ENCODE results near the gene GEMIN4.
"Not testable (repeated sequence)": the region's sequence is repeated elsewhere in the genome, so short reads cannot be mapped to it uniquely, and the experiment has no call there.

The GEMIN4 gene

DNA sequence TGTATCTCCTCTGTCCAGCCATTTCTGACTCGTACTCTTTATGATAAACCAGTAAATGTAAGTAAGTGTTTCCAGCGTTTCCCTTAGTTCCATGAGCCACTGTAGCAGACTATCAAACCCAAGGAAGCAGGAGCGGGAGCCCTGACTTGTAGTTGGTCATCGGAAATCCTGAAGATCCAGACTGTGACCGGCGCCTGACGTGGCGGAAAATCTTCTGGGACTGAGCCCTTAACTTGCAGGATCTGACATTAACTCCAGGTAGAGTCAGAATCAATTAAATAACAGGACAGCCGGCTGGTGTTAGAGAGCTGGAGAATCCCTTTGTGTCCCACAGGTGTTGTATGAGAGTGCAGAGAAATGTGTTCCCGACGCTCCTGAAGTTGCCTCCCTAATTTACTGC, 26.0 kb upstream of the GEMIN4 start:
- no peak for DNase-seq (ENCODE audit: low spot score)

- DNase-seq (ENCODE audit: low spot score): no peak
Measured at GRCh38 chr17:774313-774584, 22.2 kb upstream of the GEMIN4 start.

DNA sequence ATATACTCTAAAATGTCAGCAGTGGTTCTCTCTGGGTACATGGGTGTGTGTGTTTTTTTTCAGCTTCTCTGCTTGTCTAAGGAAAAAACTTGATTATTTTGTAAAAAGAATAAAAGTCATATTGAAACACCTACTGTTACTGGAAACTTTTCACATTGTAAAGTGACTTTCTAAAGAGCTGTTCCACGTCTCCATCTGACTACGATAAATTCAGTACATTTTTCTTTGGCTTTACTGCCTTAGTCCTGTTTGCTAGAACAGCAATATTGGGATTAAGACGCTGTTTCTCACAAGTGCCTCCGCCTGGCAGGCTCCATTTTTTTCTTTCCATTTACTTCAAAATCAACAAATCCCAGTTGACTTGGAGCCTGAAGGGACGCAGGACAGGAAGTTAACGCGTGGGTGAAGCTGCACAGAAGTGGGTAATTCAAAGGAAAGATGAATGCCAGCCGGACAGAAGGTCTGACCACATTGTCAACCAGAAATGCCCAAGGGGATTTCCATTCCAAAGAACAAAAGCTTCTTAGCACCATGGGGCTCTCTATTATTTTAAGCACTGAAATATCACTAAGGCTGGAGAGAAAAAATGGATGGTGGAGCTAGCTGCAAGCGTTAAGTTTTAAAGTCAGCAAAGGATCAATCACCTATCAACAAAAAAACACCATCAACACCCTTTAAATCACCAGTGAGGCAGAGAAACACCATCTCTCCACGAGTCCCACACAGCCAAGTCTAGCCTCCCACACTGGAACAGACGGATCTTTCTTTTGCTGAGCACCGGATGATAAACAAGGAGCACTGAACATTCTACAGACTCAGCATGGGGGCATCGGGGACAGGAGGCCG, 21.6 kb upstream of the GEMIN4 start:
- DNase-seq (ENCODE audit: low spot score): no peak

GRCh38 chr17:773016-773415, 21.0 kb upstream of the GEMIN4 start:
- DNase-seq (ENCODE audit: low spot score): no peak

DNA sequence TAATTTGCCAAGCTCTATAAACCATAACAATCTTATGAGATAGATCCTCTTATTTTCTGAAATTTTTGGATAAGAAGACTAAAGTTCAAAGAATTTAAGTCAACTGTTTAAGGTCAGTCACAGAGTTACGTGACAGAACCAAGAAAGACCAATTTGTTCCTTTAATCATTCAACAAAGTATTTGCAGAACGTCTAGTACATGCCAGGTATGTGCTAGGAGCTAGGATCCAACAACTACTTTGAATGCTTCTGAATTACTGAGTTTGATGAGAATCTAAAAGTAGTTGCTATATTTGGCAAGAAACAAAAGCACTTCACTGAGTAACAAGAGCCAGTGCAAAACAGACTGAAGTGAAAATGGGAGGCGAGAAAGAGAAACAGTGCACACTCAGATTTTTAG, 15.0 kb upstream of the GEMIN4 start:
- DNase-seq (ENCODE audit: low spot score): no peak

GRCh38 chr17:760371-760770, 8.3 kb upstream of the GEMIN4 start:
- no peak for DNase-seq (ENCODE audit: low spot score)

- no peak for DNase-seq (ENCODE audit: low spot score)
Measured at GRCh38 chr17:759964-760363, 7.9 kb upstream of the GEMIN4 start.

- not testable (repeated sequence) for DNase-seq (ENCODE audit: low spot score)
Measured at GRCh38 chr17:756010-756567, 4.0 kb upstream of the GEMIN4 start.

DNA sequence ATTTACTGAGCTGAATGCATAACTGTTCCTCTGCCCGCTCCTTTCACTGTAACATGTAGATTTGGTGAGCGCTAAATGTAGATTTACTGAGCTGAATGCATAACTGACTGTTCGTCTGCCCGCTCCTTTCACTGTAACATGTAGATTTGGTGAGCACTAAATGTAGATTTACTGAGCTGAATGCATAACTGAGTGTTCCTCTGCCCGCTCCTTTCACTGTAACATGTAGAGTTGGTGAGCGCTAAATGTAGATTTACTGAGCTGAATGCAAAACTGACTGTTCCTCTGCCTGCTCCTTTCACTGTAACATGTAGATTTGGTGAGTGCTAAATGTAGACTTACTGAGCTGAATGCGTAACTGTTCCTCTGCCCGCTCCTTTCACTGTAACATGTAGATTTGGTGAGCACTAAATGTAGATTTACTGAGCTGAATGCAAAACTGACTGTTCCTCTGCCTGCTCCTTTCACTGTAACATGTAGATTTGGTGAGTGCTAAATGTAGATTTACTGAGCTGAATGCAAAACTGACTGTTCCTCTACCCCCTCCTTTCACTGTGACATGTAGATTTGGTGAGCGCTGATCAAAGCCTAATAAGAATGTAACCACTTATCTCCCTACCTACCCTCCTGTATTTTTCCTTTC, 3.4 kb upstream of the GEMIN4 start:
- DNase-seq (ENCODE audit: low spot score): not testable (repeated sequence)

DNA sequence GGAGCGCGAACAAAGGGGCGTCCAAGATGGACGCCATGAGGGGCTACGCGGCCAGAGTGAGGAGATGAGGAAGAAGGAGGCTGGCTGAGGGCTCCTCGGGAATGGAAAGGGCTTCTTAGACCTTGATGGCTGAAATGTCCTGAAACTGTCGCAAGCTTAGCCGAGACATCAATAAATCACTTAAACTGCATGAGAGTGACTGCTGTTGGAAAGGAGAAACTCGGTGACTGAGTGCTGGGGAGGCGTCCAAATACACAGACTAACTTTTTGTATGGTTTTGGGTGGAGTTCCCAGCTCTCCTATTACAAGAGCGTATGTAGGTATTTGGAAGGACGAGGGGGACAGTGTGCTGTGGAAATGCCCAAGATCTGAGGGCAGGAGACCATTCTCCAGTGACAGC, 1.4 kb upstream of the GEMIN4 start:
- DNase-seq (ENCODE audit: low spot score): no peak

DNA sequence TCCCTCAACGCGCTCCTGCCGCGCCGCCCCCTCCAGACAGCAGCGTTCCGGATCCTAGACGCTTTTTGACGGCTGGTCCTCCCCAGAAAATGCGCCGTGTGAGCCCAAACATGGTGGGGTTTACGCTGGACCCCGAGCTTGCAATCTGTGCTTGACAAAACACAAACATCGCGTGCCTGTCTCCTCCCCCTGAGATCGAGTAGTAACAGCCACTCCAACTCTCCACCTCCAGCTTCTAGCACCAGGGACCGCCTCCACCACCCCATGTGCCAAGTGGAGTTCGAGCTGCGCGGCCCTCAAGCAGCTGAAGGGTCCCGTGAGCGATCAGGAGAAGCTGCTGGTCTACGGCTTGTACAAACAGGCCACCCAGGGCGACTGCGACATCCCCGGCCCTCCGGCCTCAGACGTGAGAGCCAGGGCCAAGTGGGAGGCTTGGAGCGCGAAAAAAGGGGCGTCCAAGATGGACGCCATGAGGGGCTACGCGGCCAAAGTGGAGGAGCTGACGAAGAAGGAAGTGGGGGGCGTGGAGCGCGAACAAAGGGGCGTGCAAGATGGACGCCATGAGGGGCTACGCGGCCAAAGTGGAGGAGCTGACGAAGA, 656 bp upstream of the GEMIN4 start:
- DNase-seq (ENCODE audit: low spot score): peak; percentile 24

DNA sequence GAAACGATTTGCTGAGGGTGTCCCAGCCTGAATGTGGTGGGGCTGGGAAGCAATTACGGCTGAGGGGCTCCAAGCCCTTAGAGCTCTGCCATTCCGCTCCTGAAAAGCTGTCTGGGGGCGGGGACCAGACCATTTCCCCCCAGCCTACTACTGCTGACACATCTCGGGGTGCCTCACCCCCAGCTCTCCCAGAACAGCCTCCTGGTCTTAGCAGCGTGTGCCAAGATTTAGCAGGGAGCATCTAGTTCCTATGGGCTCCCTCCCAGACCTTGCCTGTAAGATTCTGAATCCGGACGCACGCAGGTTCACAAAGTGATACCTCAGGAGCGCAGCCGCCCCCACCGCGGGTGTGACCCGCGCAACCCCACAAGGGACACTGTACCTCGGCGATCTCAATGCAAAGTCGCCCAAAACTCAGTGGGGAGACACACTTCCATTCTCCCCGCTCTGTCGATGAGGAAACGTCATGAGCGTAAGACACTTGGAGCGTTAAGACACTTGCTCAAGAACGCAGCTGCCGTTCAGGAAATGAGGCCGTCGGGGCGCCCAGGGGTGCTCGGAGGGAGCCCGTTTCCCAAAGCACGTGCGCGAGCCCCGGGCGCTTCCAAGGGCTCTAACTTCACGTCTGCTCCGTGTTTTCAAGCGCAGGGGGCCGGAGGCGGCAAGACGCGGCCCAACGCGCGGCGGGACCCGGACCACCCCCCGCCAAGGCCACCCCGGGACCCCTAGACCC, 629 bp downstream of the GEMIN4 start:
- peak; percentile 44 for DNase-seq (ENCODE audit: low spot score)

- no peak for DNase-seq (ENCODE audit: low spot score)
Measured at GRCh38 chr17:750431-751037, 1.5 kb downstream of the GEMIN4 start.

DNA sequence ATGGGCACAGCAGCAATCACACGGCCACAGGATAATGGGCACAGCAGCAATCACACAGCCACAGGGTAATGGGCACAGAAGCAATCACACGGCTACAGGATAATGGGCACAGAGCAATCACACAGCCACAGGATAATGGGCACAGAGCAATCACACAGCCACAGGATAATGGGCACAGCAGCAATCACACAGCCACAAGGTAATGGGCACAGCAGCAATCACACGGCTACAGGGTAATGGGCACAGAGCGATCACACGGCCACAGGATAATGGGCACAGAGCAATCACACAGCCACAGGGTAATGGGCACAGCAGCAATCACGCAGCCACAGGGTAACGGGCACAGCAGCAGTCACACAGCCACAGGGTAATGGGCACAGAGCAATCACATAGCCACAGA, 2.7 kb downstream of the GEMIN4 start:
- DNase-seq (ENCODE audit: low spot score): not testable (repeated sequence)

DNA sequence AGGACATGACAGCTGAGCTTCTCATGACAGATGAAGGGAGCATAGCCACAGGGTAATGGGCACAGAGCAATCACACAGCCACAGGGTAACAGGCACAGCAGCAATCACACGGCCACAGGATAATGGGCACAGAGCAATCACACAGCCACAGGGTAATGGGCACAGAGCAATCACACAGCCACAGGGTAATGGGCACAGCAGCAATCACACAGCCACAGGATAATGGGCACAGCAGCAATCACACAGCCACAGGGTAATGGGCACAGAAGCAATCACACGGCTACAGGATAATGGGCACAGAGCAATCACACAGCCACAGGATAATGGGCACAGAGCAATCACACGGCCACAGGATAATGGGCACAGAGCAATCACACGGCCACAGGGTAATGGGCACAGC, 3.5 kb downstream of the GEMIN4 start:
- DNase-seq (ENCODE audit: low spot score): not testable (repeated sequence)

GRCh38 chr17:746783-747629, 5.1 kb downstream of the GEMIN4 start:
- DNase-seq (ENCODE audit: low spot score): no peak

DNA sequence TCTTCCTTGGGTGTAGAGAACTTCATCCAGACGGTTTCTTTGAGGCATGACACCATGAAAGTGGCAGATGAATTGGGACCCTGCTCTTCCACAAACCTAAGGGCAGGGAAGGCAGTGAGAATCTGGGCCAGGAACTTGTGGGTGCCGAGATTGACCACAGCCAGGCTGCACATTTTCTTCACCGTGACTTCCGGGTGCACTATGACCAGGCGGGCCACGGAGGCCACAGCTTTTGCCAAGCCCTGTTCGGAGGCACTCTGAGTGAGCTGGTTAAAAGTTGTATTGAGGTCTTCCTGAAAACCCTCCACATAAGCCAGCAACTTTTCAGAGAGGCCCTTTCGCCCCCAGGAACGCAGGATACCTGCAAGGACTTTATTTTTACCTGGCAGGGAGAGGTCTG, 5.9 kb downstream of the GEMIN4 start:
- DNase-seq (ENCODE audit: low spot score): no peak

DNA sequence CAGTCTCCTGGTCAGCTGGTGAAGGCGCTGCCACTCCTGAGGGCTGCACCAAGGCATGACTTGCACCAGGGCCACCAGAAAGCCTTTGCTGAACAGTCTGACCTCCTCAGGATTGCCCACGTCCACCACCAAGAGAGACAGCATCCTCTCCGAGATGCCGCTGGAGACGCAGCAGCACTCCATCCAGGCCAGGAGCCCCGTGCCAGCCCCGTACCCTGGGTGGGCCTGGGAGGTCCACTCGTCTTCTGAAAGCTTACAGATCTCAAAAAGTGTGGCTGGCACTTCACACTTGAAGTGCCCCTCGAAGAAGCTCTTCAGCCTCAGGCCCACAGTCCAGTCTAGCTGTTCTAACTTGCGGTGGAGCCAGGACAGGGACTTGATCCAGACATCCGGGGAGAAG, 6.7 kb downstream of the GEMIN4 start:
- no peak for DNase-seq (ENCODE audit: low spot score)

DNA sequence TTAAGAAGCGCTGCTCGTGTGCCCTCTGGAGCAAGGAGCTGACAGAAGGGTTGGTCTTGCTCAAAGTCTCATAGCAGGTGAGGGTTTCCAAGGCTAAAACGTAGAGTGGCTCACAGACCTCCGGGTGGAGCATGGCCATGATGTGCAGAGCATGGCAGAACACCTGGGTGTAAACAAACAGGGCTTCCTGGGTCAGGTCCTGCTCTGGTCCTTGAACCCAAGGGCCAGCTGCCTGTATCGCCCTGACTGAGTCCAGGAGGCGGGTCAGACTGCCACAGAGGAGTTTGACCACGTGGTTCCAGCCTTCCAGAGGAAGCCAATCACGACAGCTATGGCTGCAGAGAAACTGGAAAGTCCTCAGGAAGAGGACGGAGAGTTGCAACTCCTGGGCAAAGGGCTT, 7.1 kb downstream of the GEMIN4 start:
- no peak for DNase-seq (ENCODE audit: low spot score)

GRCh38 chr17:743139-743538, 8.9 kb downstream of the GEMIN4 start:
- DNase-seq (ENCODE audit: low spot score): no peak

DNA sequence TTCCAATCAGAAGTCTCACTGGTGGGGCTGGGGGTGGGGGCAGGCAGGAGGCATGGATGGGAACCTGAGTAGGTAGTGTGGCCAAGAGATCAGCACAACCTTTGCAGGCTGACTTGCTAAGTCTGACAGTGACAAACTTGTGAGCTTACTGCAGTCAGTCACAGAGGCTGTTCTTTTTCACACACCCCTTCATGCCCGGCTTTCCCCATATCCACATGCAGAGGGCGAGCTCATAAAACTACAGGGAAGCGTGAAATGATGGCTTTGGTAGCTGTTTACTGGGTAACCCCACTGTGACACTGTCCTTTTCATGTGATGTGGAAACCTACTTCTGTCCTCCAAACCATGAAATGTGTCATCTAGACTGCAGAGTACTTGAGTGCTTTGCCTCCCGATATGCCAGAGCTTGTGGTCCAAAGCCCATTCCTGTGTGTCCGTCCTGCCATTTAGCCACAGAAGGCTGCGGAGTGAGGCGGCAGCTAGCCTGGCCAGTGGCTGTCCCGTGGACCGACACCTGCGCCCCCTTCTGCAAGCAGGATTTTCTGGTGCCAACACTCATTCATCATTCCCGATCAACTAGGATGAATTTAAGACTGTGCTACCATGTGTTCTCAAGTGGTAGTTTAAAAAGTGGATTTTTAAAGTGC, 9.8 kb downstream of the GEMIN4 start:
- no peak for DNase-seq (ENCODE audit: low spot score)
